ENCODE data around the gene TOMM34.
A peak's percentile ranks its signal among the peaks of the same experiment; 100 is the strongest.

TOMM34 gene

GRCh38 chr20:44960103-44960852, at the start of gene TOMM34:
Gene TOMM34 (minus strand): TSS chr20:44960397. CDS start chr20:44960333, 64 bp downstream.
- TF ChIP-seq CTCF (IDR thresholded peaks at IDR 0.05; ENCODE audit: low read length, missing control alignments) = no peak
- peak; percentile 90 for DNase-seq (ENCODE audit: low read depth)
- H3K4me3 ChIP-seq (replicated peaks; ENCODE audit: low read depth, low read length) = peak within 1 kb of the TSS; percentile 77

GRCh38 chr20:45008521-45009049, 48.4 kb upstream of the TOMM34 start:
- TF ChIP-seq CTCF (IDR thresholded peaks at IDR 0.05; ENCODE audit: low read length, missing control alignments) = no peak
- no peak for DNase-seq (ENCODE audit: low read depth)
- H3K4me3 ChIP-seq (replicated peaks; ENCODE audit: low read depth, low read length) = no peak overlapping the region

GRCh38 chr20:44997668-44998067, 37.5 kb upstream of the TOMM34 start:
- H3K4me3 ChIP-seq (replicated peaks; ENCODE audit: low read depth, low read length) = no peak overlapping the region
- TF ChIP-seq CTCF (IDR thresholded peaks at IDR 0.05; ENCODE audit: low read length, missing control alignments) = no peak
- no peak for DNase-seq (ENCODE audit: low read depth)

- no peak overlapping the region for H3K4me3 ChIP-seq (replicated peaks; ENCODE audit: low read depth, low read length)
- no peak for TF ChIP-seq CTCF (IDR thresholded peaks at IDR 0.05; ENCODE audit: low read length, missing control alignments)
- DNase-seq (ENCODE audit: low read depth) = no peak
These were observed 37.0 kb upstream of the TOMM34 start for GRCh38 chr20:44997171-44997570.

GRCh38 chr20:44993343-44993742, 33.1 kb upstream of the TOMM34 start:
- no peak for TF ChIP-seq CTCF (IDR thresholded peaks at IDR 0.05; ENCODE audit: low read length, missing control alignments)
- DNase-seq (ENCODE audit: low read depth) = peak; percentile 36
- no peak overlapping the region for H3K4me3 ChIP-seq (replicated peaks; ENCODE audit: low read depth, low read length)

GRCh38 chr20:44990957-44991356, 30.8 kb upstream of the TOMM34 start:
- peak overlapping the region; percentile 8 for H3K4me3 ChIP-seq (replicated peaks; ENCODE audit: low read depth, low read length)
- no peak for TF ChIP-seq CTCF (IDR thresholded peaks at IDR 0.05; ENCODE audit: low read length, missing control alignments)
- no peak for DNase-seq (ENCODE audit: low read depth)

- DNase-seq (ENCODE audit: low read depth) = peak; percentile 17
- H3K4me3 ChIP-seq (replicated peaks; ENCODE audit: low read depth, low read length) = no peak overlapping the region
- TF ChIP-seq CTCF (IDR thresholded peaks at IDR 0.05; ENCODE audit: low read length, missing control alignments) = no peak
These were observed 30.2 kb upstream of the TOMM34 start for GRCh38 chr20:44990425-44990824.

Data from fibroblast of pulmonary artery (primary cell).